ENCODE data around the gene PEPD. TPM values are rescaled to one million over a fixed set of nuclear protein-coding genes. Genes with fewer than 3 reads are reported as not detected.

The PEPD gene
- total RNA-seq, 4 donors from 2014 or later, result 79.8 to 122 (median 94.8) TPM

DNA sequence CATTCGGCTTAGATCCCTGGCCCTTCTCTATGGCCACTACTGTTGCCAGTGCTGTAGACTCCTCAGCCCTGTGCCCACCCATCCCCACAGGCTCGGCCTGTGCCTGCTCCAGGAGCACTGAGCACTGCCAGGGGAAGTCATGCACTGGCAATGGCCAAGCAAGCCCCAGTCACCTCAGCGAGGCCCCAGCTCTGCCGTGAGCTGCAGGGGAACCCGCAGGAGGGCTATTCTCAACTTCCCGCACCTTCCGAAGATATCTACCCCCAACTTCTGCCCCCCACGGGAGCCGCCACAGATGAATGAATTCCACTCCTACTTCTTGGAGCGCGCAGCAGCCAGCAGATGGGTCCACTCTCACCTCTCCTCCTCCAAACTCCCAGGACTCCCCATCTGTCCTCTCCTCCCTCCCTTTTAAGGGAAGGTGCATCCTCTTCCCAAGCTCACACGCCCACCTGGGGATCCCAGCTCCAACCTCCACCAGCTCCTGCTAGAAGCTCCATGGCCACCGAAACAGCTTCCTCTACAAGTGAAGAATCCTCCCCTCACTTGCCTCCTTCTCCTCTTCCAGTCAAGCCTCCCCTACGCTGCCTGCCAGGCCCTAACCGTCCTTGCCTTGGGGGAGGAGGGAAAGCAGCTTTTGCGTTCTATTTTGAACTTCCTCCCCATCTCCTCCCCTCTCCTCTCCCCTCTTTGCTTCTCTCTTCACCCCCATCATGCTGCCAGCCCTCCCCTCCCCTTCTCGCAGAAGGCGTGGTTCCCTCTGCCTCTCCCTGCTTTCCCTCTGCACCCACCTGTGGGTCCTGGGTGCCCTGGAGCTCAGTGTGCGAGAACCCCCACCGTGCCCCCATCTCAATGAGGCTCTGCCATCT, 52.2 kb downstream of the PEPD start:
- Histone ChIP-seq H3K36me3 (peaks cover 0 to 35% (median 0%) of the 10 kb centered on the region in 3 donors), H3K9me3 (no peaks in the 10 kb centered on the region), H3K27ac (no peak overlapping the region), H3K4me1 (peaks cover 0 to 6% (median 0%) of the 10 kb centered on the region in 4 donors), H3K27me3 (no peaks in the 10 kb centered on the region), H3K4me3 (no peak overlapping the region)
- WGBS, 2 donors, result 89% methylated on average over 20 of the region's 20 CpGs
- TF ChIP-seq EP300 (IDR thresholded peaks at IDR 0.05) (no peak), CTCF (IDR thresholded peaks at IDR 0.05) (no peak), POLR2A (IDR thresholded peaks at IDR 0.05) (no peak)
- no peak for DNase-seq (ENCODE audit: low spot score in 2 of 2)

DNA sequence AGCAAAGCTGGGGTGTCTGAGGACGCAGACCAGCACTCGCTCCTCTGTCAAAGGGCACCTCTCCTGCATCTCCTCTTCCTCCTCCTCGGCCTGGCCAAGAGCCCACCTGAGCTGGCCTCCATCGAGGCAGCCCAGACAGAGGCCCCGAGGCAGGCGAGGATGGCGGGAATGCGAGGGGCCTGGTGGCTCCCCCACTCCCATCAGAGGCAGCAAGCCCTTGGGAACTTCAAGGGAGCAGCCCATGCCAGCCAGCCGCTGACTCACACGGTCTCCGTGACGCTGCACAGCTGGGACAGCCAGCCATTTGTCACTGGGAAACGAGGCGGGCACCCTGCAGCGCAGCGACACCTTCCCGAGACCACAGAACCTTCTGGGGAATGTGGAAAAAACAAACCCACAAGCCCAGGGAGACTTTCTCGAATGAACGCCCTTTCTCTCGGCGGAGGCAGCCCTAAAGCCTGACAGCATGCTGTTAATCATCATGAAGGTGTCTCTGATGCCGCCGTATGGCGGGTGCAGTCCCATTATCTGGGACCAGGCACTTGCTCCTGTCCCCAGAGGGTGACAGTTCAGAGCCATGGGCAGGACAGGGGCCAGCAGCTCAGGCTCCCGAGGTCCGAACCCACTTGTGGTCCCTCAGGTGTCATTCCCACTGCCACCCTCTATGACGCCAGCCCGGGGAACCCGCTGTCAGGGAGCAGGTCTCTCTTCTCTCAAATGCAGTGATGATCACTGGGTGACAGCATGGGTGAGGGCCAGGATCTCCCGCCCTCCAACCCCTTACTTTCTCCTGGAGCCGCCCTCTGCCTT, 53.0 kb downstream of the PEPD start:
- DNase-seq (ENCODE audit: low spot score in 2 of 2), result no peak
- WGBS, 2 donors, result 84 to 90% methylated on average over 19 to 26 of the region's 31 CpGs
- no peak for TF ChIP-seq EP300 (IDR thresholded peaks at IDR 0.05)
- TF ChIP-seq POLR2A (IDR thresholded peaks at IDR 0.05), result no peak
- TF ChIP-seq CTCF (IDR thresholded peaks at IDR 0.05), result no peak
- Histone ChIP-seq H3K36me3 (peaks cover 0 to 37% (median 0%) of the 10 kb centered on the region in 3 donors), H3K27ac (no peak overlapping the region), H3K4me3 (no peak overlapping the region), H3K9me3 (no peaks in the 10 kb centered on the region), H3K27me3 (no peaks in the 10 kb centered on the region), H3K4me1 (peaks cover 0 to 2% (median 0%) of the 10 kb centered on the region in 4 donors)

DNA sequence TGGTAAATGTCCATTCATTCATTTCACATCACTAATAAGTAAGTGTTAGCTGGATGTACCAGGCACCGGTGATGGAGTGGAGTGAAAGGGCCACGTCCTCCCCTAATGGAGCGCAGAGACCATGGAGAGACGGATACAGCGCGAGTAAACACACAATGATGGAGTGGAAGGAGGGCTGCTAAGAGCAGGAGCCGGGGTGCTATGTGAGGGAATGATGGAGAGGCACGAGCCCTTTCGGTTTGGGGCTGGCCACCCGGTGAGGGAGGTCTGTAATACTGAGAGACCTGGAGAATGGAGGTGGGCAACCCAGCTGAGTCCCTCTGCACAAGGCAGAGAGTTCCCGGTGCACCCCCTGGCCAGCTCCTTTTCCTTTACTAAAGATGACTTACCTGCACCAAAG, 53.7 kb downstream of the PEPD start:
- no peak for TF ChIP-seq POLR2A (IDR thresholded peaks at IDR 0.05)
- no peak for TF ChIP-seq CTCF (IDR thresholded peaks at IDR 0.05)
- TF ChIP-seq EP300 (IDR thresholded peaks at IDR 0.05), result no peak
- DNase-seq (ENCODE audit: low spot score in 2 of 2), result peak in 1 of 2 donors; percentile 1
- Histone ChIP-seq H3K27me3 (no peaks in the 10 kb centered on the region), H3K9me3 (no peaks in the 10 kb centered on the region), H3K36me3 (peaks cover 0 to 42% (median 0%) of the 10 kb centered on the region in 3 donors), H3K4me1 (no peaks in the 10 kb centered on the region), H3K27ac (no peak overlapping the region), H3K4me3 (no peak overlapping the region)
- WGBS, 2 donors, result 93 to 94% methylated on average over 11 of the region's 11 CpGs

DNA sequence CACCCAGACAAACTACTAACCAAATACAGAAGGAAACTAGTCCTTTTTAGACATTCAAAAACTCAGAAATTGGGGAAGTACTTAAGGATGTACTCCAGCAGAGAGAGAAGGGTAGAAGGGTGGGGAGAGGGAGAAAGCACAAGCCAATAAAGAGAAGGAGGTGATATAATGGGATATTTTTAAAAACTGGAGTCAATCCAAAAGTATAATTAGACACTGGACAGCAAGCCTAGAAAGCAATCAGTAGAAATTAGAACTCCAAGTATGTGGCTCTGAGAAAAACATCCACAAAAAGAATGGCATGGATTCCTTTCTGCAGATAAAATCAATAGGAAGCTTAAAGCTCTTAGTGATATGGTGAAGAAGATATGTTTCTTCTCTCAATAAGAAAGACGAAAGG, 55.8 kb downstream of the PEPD start:
- H3K4me3 ChIP-seq, result no peak overlapping the region
- no peak overlapping the region for H3K27ac ChIP-seq
- H3K36me3 ChIP-seq, result peaks cover 0 to 59% (median 0%) of the 10 kb centered on the region in 3 donors
- TF ChIP-seq EP300 (IDR thresholded peaks at IDR 0.05) (no peak), CTCF (IDR thresholded peaks at IDR 0.05) (no peak), POLR2A (IDR thresholded peaks at IDR 0.05) (no peak)
- 87 to 94% methylated on average over 1 of the region's 1 CpG for WGBS, 2 donors
- no peaks in the 10 kb centered on the region for H3K4me1 ChIP-seq
- no peak for DNase-seq (ENCODE audit: low spot score in 2 of 2)
- H3K27me3 ChIP-seq, result no peaks in the 10 kb centered on the region
- no peaks in the 10 kb centered on the region for H3K9me3 ChIP-seq

DNA sequence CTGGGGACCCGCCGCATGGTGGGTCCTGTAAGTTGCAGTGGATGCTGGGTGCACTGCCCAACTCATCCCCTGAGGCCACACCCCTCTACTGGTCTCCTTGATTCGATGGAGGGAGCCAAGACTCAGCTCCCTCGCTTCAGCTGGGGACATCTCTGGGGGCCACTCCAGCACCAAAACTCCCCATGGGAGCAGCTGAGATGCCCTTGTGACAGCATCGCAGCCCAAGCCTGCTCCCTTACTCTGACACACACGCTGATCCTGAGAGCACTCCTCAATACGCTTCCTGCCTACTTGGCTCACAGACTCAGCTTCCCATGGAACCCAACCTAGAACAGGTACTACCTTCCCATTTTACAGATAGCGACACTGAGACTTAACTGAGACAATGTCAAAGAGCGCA, 56.2 kb downstream of the PEPD start:
- TF ChIP-seq POLR2A (IDR thresholded peaks at IDR 0.05) (no peak), CTCF (IDR thresholded peaks at IDR 0.05) (no peak), EP300 (IDR thresholded peaks at IDR 0.05) (no peak)
- no peaks in the 10 kb centered on the region for H3K9me3 ChIP-seq
- no peak for DNase-seq (ENCODE audit: low spot score in 2 of 2)
- no peaks in the 10 kb centered on the region for H3K4me1 ChIP-seq
- no peak overlapping the region for H3K4me3 ChIP-seq
- H3K27me3 ChIP-seq, result no peaks in the 10 kb centered on the region
- no peak overlapping the region for H3K27ac ChIP-seq
- H3K36me3 ChIP-seq, result peaks cover 0 to 64% (median 0%) of the 10 kb centered on the region in 3 donors
- WGBS, 2 donors, result 96 to 97% methylated on average over 9 of the region's 9 CpGs

Data from tibial nerve (tissue), 4 donors.